ENCODE results near the gene SCML2.

DNA sequence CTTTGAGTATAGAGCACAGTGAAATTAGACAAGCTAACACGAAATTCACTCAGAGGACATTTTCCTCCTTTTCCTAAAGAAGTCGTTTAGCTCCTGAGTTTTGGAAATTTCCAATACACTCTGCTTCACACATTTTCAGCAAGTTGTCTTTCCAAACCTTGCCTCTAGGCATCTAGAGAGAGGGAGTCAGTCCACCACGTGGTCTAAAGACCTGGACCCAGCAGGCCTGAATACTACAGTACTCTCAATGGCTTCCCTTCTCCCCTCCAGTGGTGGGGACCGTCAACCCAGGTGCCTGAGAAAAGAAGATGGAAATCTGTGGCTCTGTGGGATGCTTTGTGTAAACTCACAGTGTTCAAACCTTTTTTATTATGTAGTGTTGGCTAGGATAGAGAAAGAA, 13.9 kb upstream of the SCML2 start:
- TF ChIP-seq CTCF (IDR thresholded peaks at IDR 0.05), result no peak
- TF ChIP-seq, protein P1, sequence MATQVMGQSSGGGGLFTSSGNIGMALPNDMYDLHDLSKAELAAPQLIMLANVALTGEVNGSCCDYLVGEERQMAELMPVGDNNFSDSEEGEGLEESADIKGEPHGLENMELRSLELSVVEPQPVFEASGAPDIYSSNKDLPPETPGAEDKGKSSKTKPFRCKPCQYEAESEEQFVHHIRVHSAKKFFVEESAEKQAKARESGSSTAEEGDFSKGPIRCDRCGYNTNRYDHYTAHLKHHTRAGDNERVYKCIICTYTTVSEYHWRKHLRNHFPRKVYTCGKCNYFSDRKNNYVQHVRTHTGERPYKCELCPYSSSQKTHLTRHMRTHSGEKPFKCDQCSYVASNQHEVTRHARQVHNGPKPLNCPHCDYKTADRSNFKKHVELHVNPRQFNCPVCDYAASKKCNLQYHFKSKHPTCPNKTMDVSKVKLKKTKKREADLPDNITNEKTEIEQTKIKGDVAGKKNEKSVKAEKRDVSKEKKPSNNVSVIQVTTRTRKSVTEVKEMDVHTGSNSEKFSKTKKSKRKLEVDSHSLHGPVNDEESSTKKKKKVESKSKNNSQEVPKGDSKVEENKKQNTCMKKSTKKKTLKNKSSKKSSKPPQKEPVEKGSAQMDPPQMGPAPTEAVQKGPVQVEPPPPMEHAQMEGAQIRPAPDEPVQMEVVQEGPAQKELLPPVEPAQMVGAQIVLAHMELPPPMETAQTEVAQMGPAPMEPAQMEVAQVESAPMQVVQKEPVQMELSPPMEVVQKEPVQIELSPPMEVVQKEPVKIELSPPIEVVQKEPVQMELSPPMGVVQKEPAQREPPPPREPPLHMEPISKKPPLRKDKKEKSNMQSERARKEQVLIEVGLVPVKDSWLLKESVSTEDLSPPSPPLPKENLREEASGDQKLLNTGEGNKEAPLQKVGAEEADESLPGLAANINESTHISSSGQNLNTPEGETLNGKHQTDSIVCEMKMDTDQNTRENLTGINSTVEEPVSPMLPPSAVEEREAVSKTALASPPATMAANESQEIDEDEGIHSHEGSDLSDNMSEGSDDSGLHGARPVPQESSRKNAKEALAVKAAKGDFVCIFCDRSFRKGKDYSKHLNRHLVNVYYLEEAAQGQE (IDR thresholded peaks at IDR 0.05; ENCODE audit: insufficient read depth in 1 of 2, low read depth in 2 of 2, low read length in 1 of 2), result no peak
- TF ChIP-seq SIN3A (IDR thresholded peaks at IDR 0.05; ENCODE audit: borderline replicate concordance, insufficient read depth, low read depth, low read length), result no peak
- TF ChIP-seq POLR2AphosphoS5 (IDR thresholded peaks at IDR 0.05; ENCODE audit: low read depth, low read length), result no peak
- no peak for TF ChIP-seq TCF7L2 (IDR thresholded peaks at IDR 0.05; ENCODE audit: low read depth, low read length)

Measured in Panc1 (cell line).